Adipocyte (in vitro differentiated cells): ENCODE data around the gene ZBTB32.
"Not testable (repeated sequence)": the region's sequence is repeated elsewhere in the genome, so short reads cannot be mapped to it uniquely, and the experiment has no call there.

Experiments used
- DNase-seq: peaks from one replicate; pipeline ENCODE4 v3.0.0-alpha.2; 2015; ENCODE audit warnings: low read depth
- H3K27me3 ChIP-seq: replicated peaks from 2 replicates; pipeline ENCODE4 v1.7.0; 2013; ENCODE audit warnings: mild to moderate bottlenecking, low read length, moderate library complexity; ENCODE audit not compliant: control insufficient read depth, insufficient read depth
- H3K36me3 ChIP-seq: 2 replicates; pipeline ENCODE4 v1.7.0; 2013; ENCODE audit warnings: low read length, mild to moderate bottlenecking, moderate library complexity; ENCODE audit not compliant: control insufficient read depth, insufficient read depth, severe bottlenecking
- H3K4me1 ChIP-seq: 2 replicates; pipeline ENCODE4 v1.7.0; 2013; ENCODE audit warnings: mild to moderate bottlenecking, low read length, moderate library complexity; ENCODE audit not compliant: control insufficient read depth, insufficient read depth
- H3K4me3 ChIP-seq: 2 replicates; pipeline ENCODE4 v1.7.0; 2013; ENCODE audit warnings: mild to moderate bottlenecking, low read length, moderate library complexity
- H3K9ac ChIP-seq: 2 replicates; pipeline ENCODE4 v1.7.0; 2013; ENCODE audit warnings: mild to moderate bottlenecking, low read length, moderate library complexity
- H3K9me3 ChIP-seq: 2 replicates; pipeline ENCODE4 v1.7.0; 2013; ENCODE audit warnings: mild to moderate bottlenecking, low read length, moderate library complexity; ENCODE audit not compliant: control insufficient read depth

The ZBTB32 gene

DNA sequence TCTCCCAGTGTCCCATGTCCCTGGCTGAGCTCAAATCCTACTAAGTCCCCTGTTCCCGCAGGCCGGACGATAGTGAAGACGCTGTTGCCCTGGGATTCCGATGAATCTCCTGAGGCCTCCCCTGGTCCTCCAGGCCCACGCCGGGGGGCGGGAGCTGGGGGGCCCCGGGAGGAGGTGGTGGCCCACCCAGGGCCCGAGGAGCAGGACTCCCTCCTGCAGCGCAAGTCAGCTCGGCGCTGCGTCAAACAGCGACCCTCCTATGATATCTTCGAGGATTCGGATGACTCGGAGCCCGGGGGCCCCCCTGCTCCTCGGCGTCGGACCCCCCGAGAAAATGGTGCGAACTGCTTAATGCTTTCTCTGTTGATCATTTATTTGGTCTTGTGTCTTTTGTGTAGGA lies 19.3 kb downstream of the ZBTB32 start:
- H3K27me3 ChIP-seq, result no peaks in the 10 kb centered on the region
- no peak overlapping the region for H3K4me3 ChIP-seq
- H3K9ac ChIP-seq, result no peak overlapping the region
- H3K9me3 ChIP-seq, result no peaks in the 10 kb centered on the region
- H3K36me3 ChIP-seq, result peaks cover 81% of the 10 kb centered on the region
- no peak for DNase-seq
- H3K4me1 ChIP-seq, result peaks cover 13% of the 10 kb centered on the region

DNA sequence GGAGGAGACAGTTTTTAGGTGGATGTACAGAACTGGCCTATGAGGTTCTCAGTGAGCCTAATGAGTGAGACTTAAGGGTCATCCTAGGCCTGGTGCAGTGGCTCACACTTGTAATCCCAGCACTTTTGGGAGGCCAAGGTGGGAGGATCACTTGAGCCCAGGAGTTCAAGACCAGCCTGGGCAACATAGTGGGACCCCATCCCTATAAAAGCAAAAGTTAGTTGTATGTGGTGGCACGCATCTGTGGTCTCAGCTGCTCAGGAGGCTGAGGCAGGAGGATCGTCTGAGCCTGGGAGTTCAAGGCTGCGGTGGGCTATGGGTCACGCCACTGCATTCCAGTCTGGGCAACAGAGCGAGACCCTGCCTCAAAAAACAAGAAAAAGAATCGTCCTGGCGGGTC lies 19.8 kb downstream of the ZBTB32 start:
- H3K9me3 ChIP-seq, H3K4me3 ChIP-seq: not testable (repeated sequence)
- peaks cover 86% of the 10 kb centered on the region for H3K36me3 ChIP-seq

DNA sequence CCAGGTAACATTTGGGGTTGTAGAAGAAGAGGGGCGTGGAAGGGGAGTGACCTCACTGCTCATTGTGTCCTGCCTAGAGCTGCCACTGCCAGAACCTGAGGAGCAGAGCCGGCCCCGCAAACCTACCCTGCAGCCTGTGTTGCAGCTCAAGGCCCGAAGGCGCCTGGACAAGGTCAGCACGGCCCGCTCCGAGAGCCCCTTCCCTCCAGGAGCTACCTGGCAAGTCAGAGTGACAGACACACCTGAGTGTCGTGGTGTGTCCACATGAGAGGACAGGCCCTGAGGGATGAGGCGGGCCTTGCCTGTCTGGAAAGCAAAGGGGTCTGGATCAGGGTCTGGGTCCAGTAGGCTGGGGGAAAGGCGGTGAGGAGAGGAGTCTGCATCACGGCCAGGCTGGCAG lies 20.2 kb downstream of the ZBTB32 start:
- DNase-seq, result no peak
- H3K4me3 ChIP-seq, result no peak overlapping the region
- H3K4me1 ChIP-seq, result peaks cover 4% of the 10 kb centered on the region
- H3K9me3 ChIP-seq, result no peaks in the 10 kb centered on the region
- no peaks in the 10 kb centered on the region for H3K27me3 ChIP-seq
- H3K36me3 ChIP-seq, result peaks cover 90% of the 10 kb centered on the region
- H3K9ac ChIP-seq, result no peak overlapping the region

More for the DNA sequence above, 19.8 kb downstream of the ZBTB32 start:
- DNase-seq, H3K27me3 ChIP-seq, H3K9ac ChIP-seq, H3K4me1 ChIP-seq: not testable (repeated sequence)

DNA sequence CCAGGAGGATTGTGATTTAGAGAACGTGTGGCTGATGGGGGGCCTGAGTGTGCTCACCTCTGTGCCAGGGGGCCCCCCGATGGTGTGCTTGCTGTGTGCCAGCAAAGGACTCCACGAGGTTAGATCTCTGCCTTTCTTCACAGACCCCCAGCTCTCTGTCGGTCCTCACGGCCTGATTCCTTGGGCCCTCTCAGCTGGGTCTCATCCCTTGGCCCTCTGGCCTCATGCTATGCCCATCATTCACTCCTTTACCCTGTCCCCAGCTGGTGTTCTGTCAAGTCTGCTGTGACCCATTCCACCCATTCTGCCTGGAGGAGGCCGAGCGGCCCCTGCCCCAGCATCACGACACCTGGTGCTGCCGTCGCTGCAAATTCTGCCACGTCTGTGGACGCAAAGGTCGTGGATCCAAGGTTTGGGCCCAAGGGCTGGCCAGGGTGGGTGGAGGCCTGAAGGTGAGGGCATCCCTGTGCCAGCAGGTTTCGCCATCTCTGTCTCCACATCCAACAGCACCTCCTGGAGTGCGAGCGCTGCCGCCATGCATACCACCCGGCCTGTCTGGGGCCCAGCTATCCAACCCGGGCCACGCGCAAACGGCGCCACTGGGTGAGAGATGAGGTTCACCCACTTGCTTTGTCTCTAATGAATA lies 21.0 kb downstream of the ZBTB32 start:
- H3K9ac ChIP-seq, result no peak overlapping the region
- peaks cover 94% of the 10 kb centered on the region for H3K36me3 ChIP-seq
- H3K27me3 ChIP-seq, result no peaks in the 10 kb centered on the region
- H3K4me1 ChIP-seq, result no peaks in the 10 kb centered on the region
- no peak overlapping the region for H3K4me3 ChIP-seq
- no peaks in the 10 kb centered on the region for H3K9me3 ChIP-seq
- no peak for DNase-seq

DNA sequence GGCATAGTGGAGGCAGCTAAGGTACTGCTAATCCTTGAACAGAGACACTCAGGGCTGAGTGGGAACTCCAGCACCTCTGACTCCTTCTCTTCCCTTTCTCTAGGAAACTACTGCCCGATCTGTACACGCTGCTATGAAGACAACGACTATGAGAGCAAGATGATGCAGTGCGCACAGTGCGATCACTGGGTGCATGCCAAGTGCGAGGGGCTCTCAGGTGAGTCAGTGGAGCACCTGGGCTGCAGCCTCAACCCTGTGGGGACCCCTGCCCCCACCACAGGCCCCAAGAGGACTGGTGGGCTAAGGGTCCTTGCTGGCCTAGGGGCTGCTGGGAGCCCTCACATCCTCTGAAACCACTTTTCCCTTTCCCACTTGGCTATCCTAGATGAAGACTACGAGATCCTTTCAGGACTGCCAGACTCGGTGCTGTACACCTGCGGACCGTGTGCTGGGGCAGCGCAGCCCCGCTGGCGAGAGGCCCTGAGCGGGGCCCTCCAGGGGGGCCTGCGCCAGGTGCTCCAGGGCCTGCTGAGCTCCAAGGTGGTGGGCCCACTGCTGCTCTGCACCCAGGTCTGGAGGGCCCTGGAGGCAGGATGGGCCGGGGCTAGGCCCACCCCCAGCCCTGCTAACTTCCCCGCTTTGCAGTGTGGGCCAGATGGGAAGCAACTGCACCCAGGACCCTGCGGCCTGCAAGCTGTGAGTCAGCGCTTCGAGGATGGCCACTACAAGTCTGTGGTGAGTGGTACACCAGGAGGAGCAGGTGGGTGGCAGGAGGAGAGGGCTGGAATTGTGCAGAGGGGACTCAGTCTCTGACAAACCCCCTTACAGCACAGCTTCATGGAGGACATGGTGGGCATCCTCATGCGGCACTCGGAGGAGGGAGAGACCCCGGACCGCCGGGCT lies 22.9 kb downstream of the ZBTB32 start:
- no peak overlapping the region for H3K9ac ChIP-seq
- no peak for DNase-seq
- no peak overlapping the region for H3K4me3 ChIP-seq
- no peaks in the 10 kb centered on the region for H3K4me1 ChIP-seq
- no peaks in the 10 kb centered on the region for H3K27me3 ChIP-seq
- H3K36me3 ChIP-seq, result peaks cover 98% of the 10 kb centered on the region
- H3K9me3 ChIP-seq, result no peaks in the 10 kb centered on the region

DNA sequence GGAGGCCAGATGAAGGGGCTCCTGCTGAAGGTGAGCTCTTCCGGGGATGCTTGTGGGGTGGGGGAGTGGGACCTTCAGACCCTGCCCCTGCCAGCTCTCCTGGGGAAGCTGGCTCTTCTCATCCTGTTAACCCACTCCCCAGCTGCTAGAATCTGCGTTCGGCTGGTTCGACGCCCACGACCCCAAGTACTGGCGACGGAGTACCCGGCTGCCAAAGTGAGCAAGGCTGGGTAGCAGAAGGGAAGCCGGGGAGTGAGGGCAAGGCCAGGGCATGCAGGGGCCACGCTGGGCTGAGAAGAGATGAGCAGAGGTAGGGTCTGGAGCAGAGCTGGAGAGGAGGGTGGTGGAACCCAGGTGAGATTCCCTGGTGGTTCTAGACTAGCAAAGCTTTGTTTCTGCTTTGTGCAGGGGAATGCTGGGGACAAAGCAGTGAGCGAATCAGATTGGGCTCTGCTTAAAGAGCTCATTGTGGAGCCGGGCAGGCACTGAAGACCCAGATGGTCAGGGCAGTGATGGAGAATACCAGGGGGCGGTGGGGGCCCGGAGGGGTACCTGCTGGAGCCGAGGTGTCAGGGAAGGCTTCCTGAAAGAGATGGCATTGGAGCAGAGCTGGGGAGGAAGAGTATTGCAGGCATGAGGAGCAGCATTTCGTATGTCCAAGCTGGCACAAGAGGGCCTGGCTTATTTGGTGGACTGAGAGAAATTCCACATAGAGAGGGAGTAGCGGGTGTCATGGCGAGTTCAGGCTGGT lies 23.8 kb downstream of the ZBTB32 start:
- no peak overlapping the region for H3K9ac ChIP-seq
- H3K4me3 ChIP-seq, result no peak overlapping the region
- H3K36me3 ChIP-seq, result peaks cover 90% of the 10 kb centered on the region
- H3K4me1 ChIP-seq, result no peaks in the 10 kb centered on the region
- no peaks in the 10 kb centered on the region for H3K27me3 ChIP-seq
- H3K9me3 ChIP-seq, result no peaks in the 10 kb centered on the region
- no peak for DNase-seq

DNA sequence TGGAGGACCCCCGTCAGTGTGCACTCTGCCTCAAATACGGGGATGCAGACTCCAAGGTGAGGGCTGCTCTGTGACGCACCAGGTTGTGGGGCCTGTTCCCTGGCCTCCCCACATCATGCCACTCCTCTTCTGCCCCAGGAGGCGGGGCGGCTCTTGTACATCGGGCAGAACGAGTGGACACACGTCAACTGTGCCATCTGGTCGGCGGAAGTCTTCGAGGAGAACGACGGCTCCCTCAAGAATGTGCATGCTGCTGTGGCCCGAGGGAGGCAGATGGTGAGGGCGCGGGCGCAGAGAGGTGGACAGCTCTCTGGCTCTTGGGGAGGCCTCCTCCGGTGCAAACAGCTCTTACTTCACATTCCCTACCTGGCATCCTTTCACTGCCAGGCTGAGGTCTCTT lies 24.7 kb downstream of the ZBTB32 start:
- H3K27me3 ChIP-seq, result no peaks in the 10 kb centered on the region
- peaks cover 86% of the 10 kb centered on the region for H3K36me3 ChIP-seq
- no peaks in the 10 kb centered on the region for H3K9me3 ChIP-seq
- peaks cover 6% of the 10 kb centered on the region for H3K4me1 ChIP-seq
- H3K4me3 ChIP-seq, result no peak overlapping the region
- no peak overlapping the region for H3K9ac ChIP-seq
- no peak for DNase-seq

DNA sequence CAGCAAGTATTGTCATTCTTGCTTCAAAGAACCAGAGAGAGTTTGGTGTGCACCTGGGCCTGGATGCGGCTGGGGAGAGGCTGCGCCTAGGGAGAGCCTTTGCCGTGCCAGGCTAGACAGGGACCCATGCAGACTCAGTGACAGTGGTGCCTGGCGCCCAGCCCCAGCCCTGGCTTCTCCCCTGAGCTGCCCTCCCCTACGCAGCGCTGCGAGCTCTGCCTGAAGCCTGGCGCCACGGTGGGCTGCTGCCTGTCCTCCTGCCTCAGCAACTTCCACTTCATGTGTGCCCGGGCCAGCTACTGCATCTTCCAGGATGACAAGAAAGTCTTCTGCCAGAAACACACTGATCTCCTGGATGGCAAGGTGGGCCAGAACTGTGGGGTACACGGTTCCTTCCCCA lies 25.4 kb downstream of the ZBTB32 start:
- H3K36me3 ChIP-seq, result peaks cover 86% of the 10 kb centered on the region
- H3K27me3 ChIP-seq, result no peaks in the 10 kb centered on the region
- DNase-seq, result no peak

DNA sequence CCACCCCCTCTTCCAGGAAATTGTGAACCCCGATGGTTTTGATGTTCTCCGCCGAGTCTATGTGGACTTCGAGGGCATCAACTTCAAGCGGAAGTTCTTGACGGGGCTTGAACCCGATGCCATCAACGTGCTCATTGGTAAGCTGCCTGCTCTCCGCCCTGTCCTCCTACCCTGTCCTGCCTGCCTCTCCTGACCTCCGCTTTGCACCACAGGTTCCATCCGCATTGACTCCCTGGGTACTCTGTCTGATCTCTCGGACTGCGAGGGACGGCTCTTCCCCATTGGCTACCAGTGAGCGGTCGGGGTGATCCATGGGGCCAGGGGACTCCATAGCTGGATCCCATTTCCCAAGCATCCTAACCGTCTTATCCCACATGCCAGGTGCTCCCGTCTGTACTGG lies 26.0 kb downstream of the ZBTB32 start:
- Histone ChIP-seq H3K4me1 (peaks cover 8% of the 10 kb centered on the region), H3K9ac (no peak overlapping the region), H3K27me3 (no peaks in the 10 kb centered on the region), H3K4me3 (no peak overlapping the region), H3K9me3 (no peaks in the 10 kb centered on the region), H3K36me3 (peaks cover 85% of the 10 kb centered on the region)
- DNase-seq, result no peak

More for the DNA sequence above, 25.4 kb downstream of the ZBTB32 start:
- Histone ChIP-seq H3K4me1 (peaks cover 8% of the 10 kb centered on the region), H3K9me3 (no peaks in the 10 kb centered on the region), H3K9ac (no peak overlapping the region), H3K4me3 (no peak overlapping the region)

DNA sequence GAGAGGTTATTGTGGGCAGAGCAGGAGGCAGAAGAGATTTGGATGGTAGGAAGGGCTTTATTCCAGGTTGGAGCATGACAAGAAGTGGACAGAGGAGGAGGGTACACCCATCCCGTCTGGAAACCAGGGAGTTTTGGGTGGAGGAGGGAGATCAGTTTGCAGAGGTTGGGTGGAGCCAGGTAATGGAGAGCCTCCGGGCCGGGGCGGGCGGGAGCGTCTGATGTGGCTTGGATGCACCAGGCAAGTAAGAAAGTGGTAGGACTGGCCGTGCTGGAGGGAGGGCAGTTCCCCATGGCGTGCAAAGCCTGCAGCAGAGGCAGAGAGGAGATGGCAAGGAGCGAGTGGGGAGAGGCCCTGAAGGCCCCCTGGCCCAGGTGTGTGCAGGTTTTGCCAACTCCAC lies 27.0 kb downstream of the ZBTB32 start:
- peaks cover 81% of the 10 kb centered on the region for H3K36me3 ChIP-seq
- H3K4me3 ChIP-seq, result no peak overlapping the region
- no peak for DNase-seq
- H3K4me1 ChIP-seq, result peaks cover 8% of the 10 kb centered on the region
- H3K9ac ChIP-seq, result no peak overlapping the region
- H3K27me3 ChIP-seq, result no peaks in the 10 kb centered on the region
- H3K9me3 ChIP-seq, result no peaks in the 10 kb centered on the region

DNA sequence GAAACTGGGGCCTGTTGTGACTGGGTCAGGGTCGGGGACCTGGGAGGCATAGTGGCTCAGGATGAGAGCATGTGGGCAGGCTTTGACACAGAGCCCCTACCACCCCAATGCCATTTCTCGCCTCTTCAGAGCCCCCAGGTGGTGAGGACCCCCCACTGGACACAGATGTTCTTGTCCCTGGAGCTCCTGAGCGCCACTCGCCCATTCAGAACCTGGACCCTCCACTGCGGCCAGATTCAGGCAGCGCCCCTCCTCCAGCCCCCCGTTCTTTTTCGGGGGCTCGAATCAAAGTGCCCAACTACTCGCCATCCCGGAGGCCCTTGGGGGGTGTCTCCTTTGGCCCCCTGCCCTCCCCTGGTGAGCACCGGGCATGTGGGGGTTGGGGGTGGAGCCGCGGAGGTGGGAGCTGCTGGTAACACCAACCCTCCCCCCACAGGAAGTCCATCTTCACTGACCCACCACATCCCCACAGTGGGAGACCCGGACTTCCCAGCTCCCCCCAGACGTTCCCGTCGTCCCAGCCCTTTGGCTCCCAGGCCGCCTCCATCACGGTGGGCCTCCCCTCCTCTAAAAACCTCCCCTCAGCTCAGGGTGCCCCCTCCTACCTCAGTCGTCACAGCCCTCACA lies 27.5 kb downstream of the ZBTB32 start:
- peaks cover 8% of the 10 kb centered on the region for H3K4me1 ChIP-seq
- no peak for DNase-seq
- no peak overlapping the region for H3K4me3 ChIP-seq
- H3K27me3 ChIP-seq, result no peaks in the 10 kb centered on the region
- no peaks in the 10 kb centered on the region for H3K9me3 ChIP-seq
- H3K36me3 ChIP-seq, result peaks cover 82% of the 10 kb centered on the region
- H3K9ac ChIP-seq, result no peak overlapping the region
